Adrenal gland (tissue), 12 donors: ENCODE results near the gene HIPK1. TPM values are rescaled to one million over a fixed set of nuclear protein-coding genes. Genes with fewer than 3 reads are reported as not detected.

Source experiments
- DNase-seq, 7 donors: peaks; one replicate each; pipeline ENCODE4 v3.0.0-alpha.2; 2019 to 2020
- H3K27ac ChIP-seq, 5 donors: fragments of 200-600 bp; sonication (generic) in 4 of 5; 1 replicate in 3 of 5; 2 replicates in 2 of 5; pipeline versions ENCODE4 v1.5.1 to v1.8.0; 2016 to 2020; ENCODE audit warnings: mild to moderate bottlenecking in 1 of 5
- H3K27me3 ChIP-seq: fragments of 200-600 bp; 2 replicates; pipeline ENCODE4 v1.8.0; 2021
- H3K36me3 ChIP-seq, 2 donors: fragments of 200-600 bp; replicated peaks in 1 of 2; 1 replicate in 1 of 2; 2 replicates in 1 of 2; pipeline versions ENCODE4 v1.5.1 to v1.8.0; 2018 to 2022
- H3K4me1 ChIP-seq, 2 donors: fragments of 200-600 bp; replicated peaks in 1 of 2; 1 replicate in 1 of 2; 2 replicates in 1 of 2; pipeline versions ENCODE4 v1.5.1 to v1.8.0; 2018 to 2021
- H3K4me3 ChIP-seq, 4 donors: fragments of 200-600 bp; sonication (generic) in 3 of 4; one replicate each; pipeline ENCODE4 v1.5.1; 2016 to 2018
- H3K9me3 ChIP-seq, 3 donors: fragments of 200-600 bp; sonication (generic) in 1 of 3; replicated peaks in 1 of 3; 1 replicate in 2 of 3; 2 replicates in 1 of 3; pipeline versions ENCODE4 v1.5.1 to v1.8.0; 2016 to 2021
- CTCF ChIP-seq, 6 experiments: fragments of 450-650 bp in 4 of 6; fragments of 200-600 bp in 2 of 6; sonication (generic) in 1 of 6; IDR thresholded peaks; 1 replicate in 5 of 6; 2 replicates in 1 of 6; pipeline versions ENCODE4 v1.5.1 to v1.8.0; 2016 to 2021; ENCODE audit warnings: antibody characterized with exemption in 6 of 6, mild to moderate bottlenecking in 2 of 6, moderate library complexity in 1 of 6
- POLR2A ChIP-seq, 2 donors: fragments of 450-650 bp; IDR thresholded peaks; one replicate each; pipeline ENCODE4 v1.6.1; 2017; ENCODE audit warnings: antibody characterized with exemption in 2 of 2, mild to moderate bottlenecking in 2 of 2, moderate library complexity in 1 of 2
- WGBS, 4 donors: extraction: QIAGEN DNeasy Blood & Tissue Kit in 2 of 4; methylation state at CpG; one replicate each; pipeline versions ENCODE4 v1.1.5 to v1.1.7; 2013 to 2017; 5-methylcytosine and 5-hydroxymethylcytosine counted together
- intact Hi-C, 2 donors: fragments of 100-400 bp; cut with DNase I; formaldehyde crosslinking; loops; one replicate each; pipeline versions ENCODE4 v1.14.1 to v1.15.0; 2022 to 2023
- polyA plus RNA-seq, 3 donors: library from polyadenylated mRNA; stranded (reverse); fragments of 200-250 nt in 2 of 3; fragments of 350-450 nt in 1 of 3; fragmentation: Illumina TruSeq in 1 of 3; extraction: RNeasy Lipid Tissue Mini Kit (QIAGEN cat#74804) in 1 of 3; gene quantifications; one replicate each; pipeline ENCODE4 v1.2.3, GENCODE V29; 2013 to 2014
- total RNA-seq, 9 donors: library from RNA; depleted of rRNA in 4 of 9; stranded (reverse); fragments of >200 nt in 4 of 9; fragments of 120-200 nt in 1 of 9; fragmentation: NEBNext Ultra II Directional in 1 of 9; extraction: Animal tissue kit (Norgen Biotek cat#: 25700) in 1 of 9; gene quantifications; one replicate each; pipeline versions ENCODE4 v1.1.0 to v1.2.4, GENCODE V29; 2013 to 2023
- donor health status: healthy with polysubstance abuse.
- donor health status: Bipolar disorder and iron deficiency.
- donor health status: DM: yes; HTN: yes; CAD: no.
- donor health status: DM: no; HTN: no; CAD: no.
- donor health status: DM: no; HTN: no; CAD: no.
- donor health status: DM: yes; HTN: yes; CAD: no.

HIPK1 gene
- total and polyA plus RNA-seq, 12 donors, result 13.0 to 102 (median 64.7) TPM

- H3K4me1 ChIP-seq, result no peaks in the 10 kb centered on the region
- TF ChIP-seq POLR2A (IDR thresholded peaks at IDR 0.05) (no peak), CTCF (IDR thresholded peaks at IDR 0.05) (no peak)
- H3K36me3 ChIP-seq, result no peaks in the 10 kb centered on the region
- intact Hi-C loops, result no loop called here
- H3K4me3 ChIP-seq, result no peak overlapping the region
- no peak for DNase-seq
- H3K9me3 ChIP-seq, result no peaks in the 10 kb centered on the region
- H3K27ac ChIP-seq, result no peak overlapping the region
- H3K27me3 ChIP-seq, result no peaks in the 10 kb centered on the region
- 36 to 63% (median 52%) methylated on average over 3 to 4 of the region's 4 CpGs for WGBS, 4 donors
Observed at GRCh38 chr1:114021665-114022099, 92.6 kb downstream of the HIPK1 start.

DNA sequence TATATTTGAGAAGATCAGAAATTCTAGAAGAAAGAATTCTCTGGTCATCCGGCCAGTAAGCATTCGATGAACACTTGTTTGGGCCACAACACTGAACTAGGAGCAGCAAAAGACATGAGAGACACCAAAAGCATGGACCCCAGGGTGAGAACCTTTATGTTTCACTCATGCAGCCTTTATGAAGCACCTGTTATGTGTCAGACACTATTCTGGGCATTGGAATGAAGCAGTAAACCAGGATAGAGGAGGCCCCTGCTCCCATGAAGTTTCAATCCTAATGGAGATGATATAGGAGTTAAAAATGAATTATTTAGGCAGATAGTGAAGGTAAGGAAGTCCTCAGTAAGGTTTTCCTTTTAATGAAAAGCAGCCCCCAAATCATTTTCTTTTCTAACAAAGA lies 93.8 kb downstream of the HIPK1 start:
- Histone ChIP-seq H3K27ac (no peak overlapping the region), H3K4me1 (no peaks in the 10 kb centered on the region), H3K9me3 (no peaks in the 10 kb centered on the region), H3K4me3 (no peak overlapping the region), H3K36me3 (no peaks in the 10 kb centered on the region), H3K27me3 (no peaks in the 10 kb centered on the region)
- TF ChIP-seq CTCF (IDR thresholded peaks at IDR 0.05) (no peak), POLR2A (IDR thresholded peaks at IDR 0.05) (no peak)
- DNase-seq, result no peak
- intact Hi-C loops, result no loop called here
- 88 to 98% (median 93%) methylated on average over 2 of the region's 2 CpGs for WGBS, 4 donors

GRCh38 chr1:114023377-114023776 lies 94.3 kb downstream of the HIPK1 start:
- intact Hi-C loops, result no loop called here
- H3K27ac ChIP-seq, result no peak overlapping the region
- H3K9me3 ChIP-seq, result no peaks in the 10 kb centered on the region
- H3K36me3 ChIP-seq, result no peaks in the 10 kb centered on the region
- no peaks in the 10 kb centered on the region for H3K27me3 ChIP-seq
- no peaks in the 10 kb centered on the region for H3K4me1 ChIP-seq
- no peak overlapping the region for H3K4me3 ChIP-seq
- WGBS, 4 donors, result 78 to 91% (median 85%) methylated on average over 6 of the region's 6 CpGs
- TF ChIP-seq POLR2A (IDR thresholded peaks at IDR 0.05), result no peak
- TF ChIP-seq CTCF (IDR thresholded peaks at IDR 0.05), result no peak
- no peak for DNase-seq

- Histone ChIP-seq H3K27me3 (no peaks in the 10 kb centered on the region), H3K4me1 (no peaks in the 10 kb centered on the region), H3K36me3 (no peaks in the 10 kb centered on the region), H3K27ac (no peak overlapping the region), H3K4me3 (no peak overlapping the region), H3K9me3 (no peaks in the 10 kb centered on the region)
- DNase-seq, result no peak
- intact Hi-C loops, result no loop called here
- TF ChIP-seq CTCF (IDR thresholded peaks at IDR 0.05), result no peak
- TF ChIP-seq POLR2A (IDR thresholded peaks at IDR 0.05), result no peak
- 79 to 94% (median 90%) methylated on average over 6 of the region's 6 CpGs for WGBS, 4 donors
Observed at GRCh38 chr1:114024049-114024448, 94.9 kb downstream of the HIPK1 start.
